ENCODE measurements around the gene AJAP1.

AJAP1 gene

DNA sequence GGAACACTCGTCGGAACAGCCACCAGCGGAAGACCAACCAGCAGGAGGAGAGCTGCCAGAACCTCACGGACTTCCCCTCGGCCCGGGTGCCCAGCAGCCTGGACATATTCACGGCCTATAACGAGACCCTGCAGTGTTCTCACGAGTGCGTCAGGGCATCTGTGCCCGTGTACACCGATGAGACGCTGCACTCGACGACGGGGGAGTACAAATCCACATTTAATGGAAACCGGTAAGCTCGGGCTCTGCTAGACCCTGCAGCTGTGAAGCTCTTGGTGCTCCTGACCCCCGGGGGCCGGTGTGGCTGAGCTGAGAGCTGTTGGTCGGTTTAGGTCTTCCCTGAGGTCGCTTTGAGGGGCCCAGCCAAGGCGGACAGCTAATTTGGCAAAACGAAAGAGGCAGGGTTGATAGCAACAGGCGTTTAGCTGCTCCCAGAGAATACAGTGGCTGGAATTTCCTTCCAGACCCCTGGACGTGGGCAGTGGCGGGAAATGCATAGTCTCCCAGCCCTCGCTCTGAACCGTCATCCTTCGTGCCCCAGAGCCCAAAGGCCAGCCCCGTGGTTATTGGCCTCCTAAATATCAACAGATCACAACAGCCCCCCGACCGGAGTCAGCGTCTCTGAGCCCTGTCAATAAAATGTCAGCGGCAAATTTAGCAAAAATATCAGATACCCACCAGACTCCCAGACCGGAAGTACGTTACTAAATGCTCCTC is 118.0 kb downstream of the AJAP1 start:
- DNase-seq (ENCODE audit: low spot score): no peak

DNA sequence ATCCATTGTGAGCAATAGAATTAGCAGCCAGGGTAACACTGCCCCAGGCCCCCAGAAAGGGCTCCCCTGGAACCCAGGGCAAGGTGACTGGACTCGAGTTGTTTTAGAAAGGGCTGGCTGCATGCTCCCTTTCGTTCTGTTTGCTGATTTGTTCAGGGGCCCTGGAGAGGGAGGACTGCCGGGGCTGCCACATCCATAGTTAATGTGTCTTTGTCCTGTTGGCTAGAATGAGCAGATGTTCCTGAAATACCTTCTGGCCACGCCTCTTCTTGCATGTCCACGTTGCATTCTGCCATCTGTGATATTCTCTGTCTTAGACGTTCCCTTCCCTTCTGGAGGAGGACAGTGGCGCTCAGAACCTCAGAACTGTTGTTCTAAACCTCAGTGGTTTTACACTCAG is 118.8 kb downstream of the AJAP1 start:
- no peak for DNase-seq (ENCODE audit: low spot score)

DNA sequence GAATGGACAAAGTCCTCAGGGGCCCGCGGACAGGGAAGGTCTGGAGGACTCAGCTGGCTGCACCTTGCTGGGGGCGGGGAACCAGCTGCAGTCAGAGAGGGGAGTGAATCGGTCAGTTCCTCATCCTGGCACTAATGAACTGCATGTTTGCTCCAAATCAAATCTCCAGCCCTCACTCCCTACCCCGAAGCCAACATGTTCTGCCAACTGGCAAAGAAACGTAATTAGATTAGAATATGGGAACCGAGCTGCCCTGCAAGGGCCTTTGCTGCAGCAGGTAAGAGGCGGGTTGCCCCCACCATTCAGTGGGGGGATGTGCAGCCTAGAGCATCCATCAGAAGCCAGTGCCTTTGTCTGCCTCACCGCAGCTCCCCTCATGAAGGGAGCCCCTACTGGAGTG is 121.1 kb downstream of the AJAP1 start:
- DNase-seq (ENCODE audit: low spot score): no peak

DNA sequence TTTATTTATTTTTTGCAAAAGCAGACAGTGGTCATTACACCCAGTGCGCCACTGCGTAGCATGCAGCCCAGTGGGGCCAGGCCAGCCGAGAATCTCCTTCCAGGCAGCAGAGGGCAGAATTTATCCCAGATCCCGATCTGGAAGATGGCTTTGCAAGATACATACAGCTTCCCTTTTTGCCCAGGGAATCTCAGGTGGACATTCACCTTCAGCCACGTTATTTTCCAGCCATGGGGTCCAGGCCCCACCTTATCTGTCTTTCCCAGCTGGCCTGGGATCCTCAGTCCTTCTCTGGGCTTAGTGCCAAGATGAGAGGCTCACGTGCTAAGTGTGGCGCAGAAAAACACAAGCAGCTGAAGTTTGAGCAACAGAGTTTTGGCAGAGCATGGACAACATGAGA is 123.6 kb downstream of the AJAP1 start:
- no peak for DNase-seq (ENCODE audit: low spot score)

DNA sequence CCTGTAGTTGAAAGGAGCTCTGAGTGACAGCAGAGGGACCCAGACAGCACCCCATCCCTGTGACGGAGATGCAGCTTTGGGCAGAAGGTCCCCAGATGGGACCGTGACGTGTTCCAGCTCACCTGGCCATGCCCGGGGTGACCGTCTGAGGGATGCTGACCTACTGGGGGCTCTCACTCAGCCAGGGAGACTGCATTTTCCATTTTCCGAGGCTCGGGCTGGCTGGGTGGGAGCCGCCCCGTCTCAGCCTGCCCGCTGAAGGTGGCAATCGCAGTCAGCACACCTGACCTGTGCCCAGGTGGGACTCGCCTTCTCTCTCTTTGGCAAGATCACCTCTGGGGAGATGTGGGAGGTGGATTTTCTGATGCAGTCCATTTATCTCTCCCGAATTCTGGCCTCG is 127.2 kb downstream of the AJAP1 start:
- DNase-seq (ENCODE audit: low spot score): no peak

DNA sequence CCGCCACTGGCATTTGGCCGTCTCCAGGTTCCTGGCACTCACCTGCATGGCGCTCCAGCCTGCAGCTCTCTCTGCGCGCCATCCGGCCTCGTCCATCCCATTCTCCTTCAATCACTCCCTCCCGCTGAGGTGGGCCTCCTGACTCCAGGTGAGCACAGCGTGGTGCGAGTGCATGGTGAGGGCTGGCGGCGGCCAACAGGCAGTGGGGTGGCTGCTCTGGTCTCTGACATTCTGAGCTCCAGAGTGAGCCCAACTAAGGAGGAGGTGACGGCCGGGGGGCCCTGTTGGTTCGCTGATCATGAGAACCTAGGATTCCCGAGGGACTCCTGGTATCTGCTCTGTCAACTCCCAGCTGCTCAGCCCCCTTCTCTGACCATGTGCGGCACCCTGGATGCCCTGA is 130.4 kb downstream of the AJAP1 start:
- no peak for DNase-seq (ENCODE audit: low spot score)

DNA sequence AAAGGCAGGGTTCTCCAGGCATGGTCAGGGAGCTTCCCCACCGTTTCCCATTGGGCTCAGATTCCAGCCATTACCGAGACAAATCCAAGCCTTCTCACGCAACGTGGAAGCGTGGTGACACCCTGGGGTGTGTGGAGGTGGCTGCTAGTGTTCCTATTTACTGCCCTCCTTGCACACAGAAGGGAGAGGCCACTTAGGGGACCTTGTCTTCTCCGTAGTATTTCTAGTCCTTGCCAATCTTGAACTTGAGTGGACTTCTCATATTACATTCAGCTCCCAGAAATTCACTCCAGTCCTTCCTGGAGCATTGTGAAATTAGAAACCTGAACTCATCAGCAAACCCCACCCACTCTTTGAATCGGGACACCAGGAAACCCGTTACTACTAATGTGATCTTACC is 131.6 kb downstream of the AJAP1 start:
- no peak for DNase-seq (ENCODE audit: low spot score)

DNA sequence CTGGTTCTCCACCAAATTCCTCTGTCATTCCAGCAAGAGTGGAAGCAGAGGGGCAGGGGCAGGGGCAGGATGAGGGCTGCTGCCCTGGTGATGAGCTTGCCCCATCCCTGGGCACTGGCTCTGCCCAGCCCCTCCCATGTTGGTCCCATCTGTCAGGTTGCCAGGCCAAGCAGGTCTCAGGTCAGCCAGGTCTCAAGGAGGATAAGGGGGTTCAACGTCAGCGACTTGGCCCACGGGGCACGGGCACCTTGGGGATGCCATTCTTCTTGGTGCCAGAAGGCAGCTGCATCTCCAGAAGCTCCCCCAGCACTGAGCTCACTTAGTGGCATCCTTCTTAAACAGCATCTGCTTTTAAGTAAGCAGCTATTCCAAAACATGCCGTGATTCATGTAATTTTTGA is 133.1 kb downstream of the AJAP1 start:
- DNase-seq (ENCODE audit: low spot score): no peak

DNA sequence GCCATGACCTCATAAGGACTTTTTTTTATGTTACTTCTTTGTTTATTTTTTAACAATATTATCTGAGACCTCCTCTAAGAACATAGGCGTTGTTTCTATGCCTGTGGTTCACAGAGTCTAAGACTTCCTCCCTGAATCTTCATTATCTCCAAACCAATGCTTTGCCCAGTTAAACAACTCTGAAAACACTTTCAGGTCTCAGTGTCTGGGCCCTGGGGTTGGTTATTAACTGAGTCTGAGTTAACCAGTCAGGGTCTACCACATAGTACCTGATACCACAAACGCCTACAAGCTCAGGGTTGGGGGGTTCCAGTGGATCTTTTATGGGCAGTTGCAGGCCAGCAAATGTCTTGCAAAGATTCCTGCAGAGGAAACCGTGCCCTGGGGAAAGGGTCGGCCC is 138.2 kb downstream of the AJAP1 start:
- no peak for DNase-seq (ENCODE audit: low spot score)

DNA sequence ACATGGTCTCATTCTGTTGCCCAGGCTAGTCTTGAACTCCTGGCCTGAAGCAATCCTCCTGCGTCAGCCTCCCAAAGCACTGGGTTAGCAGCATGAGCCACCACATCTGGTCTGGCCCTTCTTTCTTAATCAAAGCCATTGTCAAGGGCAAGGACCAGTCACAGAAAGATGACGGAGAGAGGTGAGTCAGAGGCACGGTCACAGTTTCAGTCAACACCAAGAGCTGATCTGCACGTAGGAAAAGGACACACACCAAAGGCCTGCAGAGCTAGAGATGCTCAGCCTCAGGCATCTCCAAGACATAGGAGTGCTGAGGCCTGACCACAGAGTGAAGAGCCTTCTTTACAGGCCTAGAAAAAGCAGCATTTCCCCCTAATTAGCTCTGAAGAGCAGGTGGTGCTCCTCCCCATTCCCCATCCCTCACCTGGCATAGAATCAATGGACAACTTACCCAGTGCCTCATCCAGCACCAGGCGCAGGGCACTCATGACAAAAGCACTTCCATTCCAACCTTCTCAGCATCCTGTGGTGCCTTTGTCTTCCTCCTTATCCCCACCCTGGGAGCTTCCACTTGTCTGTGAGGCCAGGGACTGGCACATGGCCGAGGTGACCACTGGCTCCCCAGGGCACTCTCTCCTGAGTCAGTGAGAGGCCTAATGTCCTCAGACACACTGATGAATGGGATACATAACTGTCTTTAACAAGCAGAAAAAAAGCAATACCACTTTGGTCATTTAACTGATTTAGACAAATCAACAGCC is 139.8 kb downstream of the AJAP1 start:
- no peak for DNase-seq (ENCODE audit: low spot score)

DNA sequence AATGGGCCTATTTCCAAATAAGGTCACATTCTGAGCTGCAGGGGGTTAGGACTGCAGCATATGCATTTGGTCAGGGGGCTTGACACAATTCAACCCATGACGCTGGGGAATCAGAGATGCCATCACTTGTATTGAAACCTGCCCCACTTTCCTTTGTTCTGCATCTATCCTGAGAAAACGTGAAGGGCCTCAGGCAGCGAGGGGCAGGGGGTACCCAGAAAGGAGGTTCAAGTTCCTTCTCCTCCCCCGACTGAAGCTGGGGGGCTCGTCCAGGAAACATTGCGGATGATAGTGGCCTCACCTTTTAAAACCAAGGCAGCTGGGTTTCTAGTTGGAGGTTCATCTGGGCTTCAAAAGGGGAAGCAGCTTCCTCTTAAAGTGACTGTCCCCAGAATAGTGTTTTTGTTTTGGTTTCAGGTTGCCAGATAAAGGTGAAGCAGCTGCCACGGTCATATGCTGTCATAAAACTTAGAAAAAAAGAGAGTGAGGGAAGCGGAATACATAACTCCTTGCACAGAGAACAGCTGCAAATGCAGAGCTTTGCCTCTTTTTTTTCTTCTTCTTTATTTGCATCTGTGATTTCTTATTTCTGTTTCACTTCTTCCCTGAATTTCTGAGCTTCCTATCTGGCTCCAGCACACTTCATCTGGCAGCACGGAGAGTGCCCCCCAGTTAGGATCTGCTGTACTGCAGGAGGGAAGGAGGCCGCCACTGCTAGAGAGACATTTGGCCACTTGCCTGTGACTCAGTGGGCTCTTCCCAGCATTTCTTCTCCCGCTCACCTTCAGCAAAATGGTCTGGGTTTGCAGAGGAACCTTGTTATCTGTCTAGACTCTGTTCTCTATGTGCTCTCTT is 142.0 kb downstream of the AJAP1 start:
- no peak for DNase-seq (ENCODE audit: low spot score)

DNA sequence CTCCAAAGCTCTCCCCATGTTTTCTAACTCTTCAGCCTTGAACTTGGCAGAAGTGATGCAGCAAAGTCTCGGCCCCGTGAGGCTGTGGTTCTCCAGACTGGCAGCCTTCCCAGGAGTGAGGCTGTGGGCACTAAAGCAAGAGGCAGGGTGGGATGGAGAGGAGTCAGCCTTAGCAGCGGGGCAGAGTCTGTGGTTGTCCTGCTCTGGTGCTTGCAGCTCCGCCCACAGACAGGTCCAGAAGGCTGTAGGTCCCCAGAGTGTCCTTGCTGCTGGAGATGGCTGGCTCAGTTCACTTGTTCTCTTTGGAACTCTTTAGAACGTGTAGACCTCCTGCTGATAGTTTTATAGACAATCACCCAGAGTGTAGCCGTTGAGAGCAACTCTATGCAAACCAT is 142.6 kb downstream of the AJAP1 start:
- no peak for DNase-seq (ENCODE audit: low spot score)

DNA sequence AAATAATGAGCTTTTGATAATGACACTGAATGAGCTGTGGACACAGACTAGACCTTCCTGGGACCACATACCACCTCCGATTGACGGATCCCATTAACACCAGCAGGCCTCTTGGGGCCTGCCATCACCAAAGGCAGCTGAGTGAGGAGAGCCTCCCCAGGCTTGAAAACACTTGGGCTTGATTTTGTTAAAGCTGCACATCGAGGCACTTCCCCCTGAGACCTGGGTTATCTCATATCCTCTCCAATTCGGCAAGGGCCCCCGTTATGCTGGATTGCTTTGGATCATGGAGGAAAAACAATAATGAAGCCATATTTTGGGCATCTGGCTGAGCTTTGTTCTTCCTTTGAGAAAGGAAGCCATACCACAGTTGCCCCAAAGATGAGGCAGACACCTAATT is 143.0 kb downstream of the AJAP1 start:
- no peak for DNase-seq (ENCODE audit: low spot score)

DNA sequence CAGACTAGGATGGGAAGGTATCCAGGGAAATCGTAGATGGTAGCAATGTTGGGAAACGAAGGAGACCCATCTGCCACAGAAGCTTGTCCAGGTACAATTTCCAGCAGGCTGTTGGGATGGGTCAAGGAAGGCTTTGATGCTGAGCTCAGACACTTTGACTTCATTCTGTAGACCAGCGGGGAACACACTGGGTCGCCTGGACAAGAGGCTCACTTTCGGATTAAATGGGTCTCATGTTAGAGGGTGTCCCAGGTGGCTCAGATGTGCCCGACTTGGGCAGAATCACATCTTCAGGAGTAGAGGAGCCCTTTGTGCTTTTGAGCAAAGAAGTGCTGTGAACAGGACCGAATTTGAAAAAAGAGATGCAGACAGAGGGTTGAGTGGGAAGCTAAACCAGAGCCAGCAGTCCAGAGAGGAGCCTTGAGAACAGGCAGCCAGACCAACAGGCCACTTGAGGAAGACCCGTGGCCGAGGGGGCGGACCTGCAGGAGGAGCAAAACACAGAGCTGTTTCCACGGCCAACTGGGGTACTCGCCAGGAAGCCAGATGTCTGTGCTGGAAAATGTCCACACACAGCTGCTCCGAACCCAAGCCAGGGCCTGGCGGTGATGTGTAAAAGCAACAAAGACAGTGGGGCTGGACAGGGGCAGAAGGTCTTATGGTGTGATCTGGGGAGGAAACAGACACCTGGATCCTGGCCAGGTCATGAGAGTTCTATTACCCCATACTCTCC is 146.9 kb downstream of the AJAP1 start:
- DNase-seq (ENCODE audit: low spot score): no peak

DNA sequence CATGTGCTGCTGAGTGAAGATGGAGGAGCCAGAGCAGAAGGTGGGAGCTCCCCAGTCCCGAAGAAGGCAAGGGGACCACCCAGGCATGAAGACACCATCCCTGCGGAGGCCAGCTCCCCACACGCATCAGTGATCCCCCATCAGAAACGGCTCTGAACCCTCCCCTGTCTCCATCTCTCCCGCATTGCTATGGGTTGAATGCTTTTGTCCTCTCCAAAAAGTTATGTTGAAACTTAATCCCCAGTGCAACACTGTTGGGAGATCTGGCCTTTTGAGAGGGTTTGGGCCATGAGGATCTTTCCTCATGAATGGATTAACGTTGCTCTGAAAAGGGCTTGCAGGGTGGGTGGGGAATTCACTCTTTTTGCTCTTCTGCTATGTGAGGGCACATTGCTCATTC is 147.6 kb downstream of the AJAP1 start:
- DNase-seq (ENCODE audit: low spot score): no peak

DNA sequence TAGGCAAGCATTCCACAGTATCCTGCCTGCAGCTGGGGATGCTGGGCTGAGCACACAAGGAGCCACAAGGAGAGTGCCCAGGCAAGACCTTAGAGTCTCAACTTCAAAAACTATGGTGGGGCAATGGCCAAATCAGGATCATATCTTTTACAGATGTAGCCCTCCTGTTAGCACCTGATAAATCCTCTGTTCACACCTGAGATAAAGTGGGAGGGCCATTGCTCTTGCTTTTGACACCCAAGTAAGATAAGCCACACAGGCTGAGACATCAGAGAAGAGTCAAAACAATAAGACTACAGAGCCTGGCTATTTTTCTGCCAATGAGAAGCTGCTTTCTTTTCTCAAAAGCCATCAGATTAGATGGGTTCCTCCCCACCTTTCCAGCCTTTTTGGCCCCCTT is 148.9 kb downstream of the AJAP1 start:
- no peak for DNase-seq (ENCODE audit: low spot score)

DNA sequence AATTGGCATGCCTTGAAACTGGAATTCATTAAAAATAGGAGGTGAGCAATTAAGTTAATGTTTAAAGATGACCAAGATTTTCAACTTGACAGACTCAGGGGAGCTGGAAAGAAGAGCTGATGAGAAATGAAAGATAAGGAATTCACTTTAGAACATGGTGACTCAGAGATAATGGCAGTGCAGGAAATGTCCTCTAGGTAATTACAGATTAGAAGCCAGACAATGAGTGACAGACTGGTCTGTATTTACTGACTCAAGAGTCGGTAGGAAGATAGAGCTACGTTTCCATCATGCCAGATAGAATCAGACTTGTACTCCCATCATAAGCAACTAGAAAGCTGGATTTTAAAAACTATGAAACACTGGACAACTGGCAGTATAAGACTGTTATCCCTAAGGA is 151.6 kb downstream of the AJAP1 start:
- DNase-seq (ENCODE audit: low spot score): no peak

DNA sequence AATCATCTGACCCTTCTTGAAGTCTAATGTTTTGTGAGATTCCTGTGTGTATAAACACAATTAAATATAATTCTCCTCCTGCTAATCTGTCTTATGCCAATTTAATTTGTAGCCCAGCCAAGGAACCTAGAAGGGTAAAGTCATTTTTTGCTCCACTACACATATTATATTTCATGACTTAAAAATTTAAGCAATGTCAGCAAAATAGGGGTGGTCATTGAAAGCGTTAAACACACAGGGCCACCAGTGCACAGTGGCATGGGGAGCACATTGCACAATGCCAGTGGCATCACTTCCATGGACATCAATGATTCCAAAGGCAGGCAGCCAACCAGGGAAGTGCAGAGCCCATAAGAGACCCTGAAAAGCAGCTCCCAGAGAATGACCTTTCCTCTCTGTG is 166.1 kb downstream of the AJAP1 start:
- DNase-seq (ENCODE audit: low spot score): no peak

DNA sequence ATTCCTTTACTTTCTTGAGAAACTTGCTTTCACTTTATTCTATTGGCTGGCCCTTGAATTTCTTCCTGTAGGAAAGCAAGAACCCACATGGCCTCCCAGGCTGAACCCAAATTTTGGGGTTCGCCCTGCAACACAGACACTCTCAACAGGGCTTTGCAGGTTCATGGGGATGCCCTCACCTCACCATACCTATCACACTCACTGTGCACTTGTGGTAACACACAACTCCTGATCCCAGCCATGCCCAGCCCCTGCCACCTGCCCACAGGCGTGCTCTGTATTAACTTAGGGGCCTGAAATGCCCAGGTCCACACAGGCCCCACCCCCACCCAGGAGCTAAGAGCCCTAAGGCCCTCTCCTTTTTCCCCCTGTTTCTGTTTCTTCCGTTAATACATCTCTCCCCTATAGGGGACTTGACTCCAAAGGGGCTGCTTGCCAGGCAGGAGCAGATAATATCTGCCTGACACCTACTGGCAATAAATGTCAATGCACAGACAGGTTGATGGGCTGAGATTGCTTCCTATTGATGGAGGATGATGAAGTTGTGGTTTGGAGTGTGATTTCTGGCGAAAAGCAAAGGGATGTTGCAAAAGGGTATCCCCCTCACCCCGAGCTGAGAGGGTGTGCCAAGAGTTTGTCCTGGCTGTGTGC is 171.5 kb downstream of the AJAP1 start:
- no peak for DNase-seq (ENCODE audit: low spot score)

DNA sequence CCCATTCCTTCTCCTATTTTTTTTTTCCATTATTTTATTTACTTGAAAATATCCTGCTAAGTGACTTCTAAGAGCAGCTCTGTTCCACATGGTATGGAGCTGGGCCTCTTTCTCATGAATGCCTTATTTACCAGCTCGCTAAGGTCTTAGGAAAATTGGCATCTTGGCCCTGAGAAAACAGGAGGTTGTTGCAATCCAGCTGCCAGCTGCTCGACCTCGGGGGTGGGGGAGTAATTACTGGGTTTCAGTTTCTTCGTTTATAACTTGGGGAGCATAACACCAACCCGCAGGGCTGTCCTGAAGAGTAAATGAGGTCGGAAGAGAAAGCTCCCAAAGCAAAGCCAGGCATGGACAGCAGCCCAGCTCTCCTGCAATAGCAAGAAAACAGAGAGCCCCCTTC is 176.3 kb downstream of the AJAP1 start:
- no peak for DNase-seq (ENCODE audit: low spot score)

DNA sequence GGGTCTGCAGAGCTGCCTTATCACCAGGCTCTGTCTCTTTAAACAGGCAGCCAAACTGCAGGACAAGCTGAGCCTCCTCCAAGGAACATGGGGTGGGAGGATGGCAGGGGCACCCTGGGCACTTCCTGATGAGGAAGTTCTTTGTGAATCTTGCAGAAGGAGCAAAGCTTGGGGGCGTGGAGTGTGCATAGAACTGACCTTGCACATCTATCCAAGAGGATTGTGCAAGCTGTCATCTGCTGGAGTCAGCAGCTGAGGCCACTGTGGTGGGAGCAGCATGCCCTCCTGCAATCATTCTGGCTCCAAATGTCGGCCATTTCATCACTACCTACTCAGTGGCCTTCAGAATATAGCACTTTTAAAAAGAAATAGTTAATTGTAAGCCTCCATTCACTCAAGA is 182.2 kb downstream of the AJAP1 start:
- no peak for DNase-seq (ENCODE audit: low spot score)

Measured in hematopoietic multipotent progenitor cell treated with erythropoietin and hydrocortisone succinate and interleukin-3 and kit ligand, for 17 days (in vitro differentiated cells).